IPS DF 6.9 (cell line): ENCODE results near the gene OR2D3.
A peak's percentile ranks its signal among the peaks of the same experiment; 100 is the strongest.
"Not testable (repeated sequence)": the region's sequence is repeated elsewhere in the genome, so short reads cannot be mapped to it uniquely, and the experiment has no call there.

Experiments
- DNase-seq: peaks from one replicate; pipeline ENCODE4 v3.0.0-alpha.2; 2013; ENCODE audit warnings: low read depth, low spot score
- H3K27ac ChIP-seq: one replicate; pipeline ENCODE4 v1.5.1; 2013; ENCODE audit warnings: low read length, control low read depth
- H3K27me3 ChIP-seq: 2 replicates; pipeline ENCODE4 v1.6.1; 2013; ENCODE audit warnings: mild to moderate bottlenecking, low read length; ENCODE audit not compliant: control insufficient read depth, insufficient read depth
- H3K36me3 ChIP-seq: 2 replicates; pipeline ENCODE4 v1.6.1; 2013; ENCODE audit warnings: low read length; ENCODE audit not compliant: control insufficient read depth, insufficient read depth
- H3K4me1 ChIP-seq: 2 replicates; pipeline ENCODE4 v1.6.1; 2013; ENCODE audit warnings: low read length; ENCODE audit not compliant: control insufficient read depth, insufficient read depth
- H3K4me3 ChIP-seq: 2 replicates; pipeline ENCODE4 v1.5.1; 2013; ENCODE audit warnings: mild to moderate bottlenecking, low read length
- H3K9me3 ChIP-seq: 2 replicates; pipeline ENCODE4 v1.6.1; 2013; ENCODE audit warnings: low read length, inconsistent platforms; ENCODE audit not compliant: control insufficient read depth, insufficient read depth
- WGBS: extraction: QIAGEN DNeasy Blood & Tissue Kit; methylation state at CpG from one replicate; pipeline ENCODE4 v1.1.7; 2013; ENCODE audit warnings: mixed read lengths, missing lambda C conversion rate; ENCODE audit not compliant: insufficient read length, insufficient coverage; 5-methylcytosine and 5-hydroxymethylcytosine counted together

OR2D3 gene

GRCh38 chr11:6920702-6921101 lies at the start of gene OR2D3:
Gene OR2D3 (plus strand): TSS chr11:6921002. CDS start chr11:6921002, 0 bp downstream.
- H3K27me3 ChIP-seq: no peaks in the 10 kb centered on the region
- no peak within 1 kb of the TSS for H3K27ac ChIP-seq
- no peak within 1 kb of the TSS for H3K4me3 ChIP-seq
- H3K4me1 ChIP-seq: no peaks in the 10 kb centered on the region
- H3K9me3 ChIP-seq: no peaks in the 10 kb centered on the region
- no CpG with 5 or more reads among the region's 1 CpG for WGBS
- H3K36me3 ChIP-seq: no peaks in the 10 kb centered on the region
- no peak for DNase-seq

- no CpG with 5 or more reads among the region's 1 CpG for WGBS
Measured at GRCh38 chr11:6871278-6871677, 49.5 kb upstream of the OR2D3 start.

GRCh38 chr11:6875761-6876160 lies 45.0 kb upstream of the OR2D3 start:
- Histone ChIP-seq H3K4me3 (no peak overlapping the region), H3K36me3 (no peaks in the 10 kb centered on the region), H3K4me1 (no peaks in the 10 kb centered on the region), H3K9me3 (no peaks in the 10 kb centered on the region; the same call in 1 of the 2 replicates), H3K27ac (no peak overlapping the region), H3K27me3 (no peaks in the 10 kb centered on the region)
- DNase-seq: no peak
- no CpG with 5 or more reads among the region's 2 CpGs for WGBS

More at GRCh38 chr11:6871278-6871677, 49.5 kb upstream of the OR2D3 start:
- DNase-seq: no peak
- H3K4me3 ChIP-seq: no peak overlapping the region
- no peaks in the 10 kb centered on the region for H3K4me1 ChIP-seq
- H3K27ac ChIP-seq: no peak overlapping the region
- H3K27me3 ChIP-seq: no peaks in the 10 kb centered on the region
- no peaks in the 10 kb centered on the region; the same call in 1 of the 2 replicates for H3K9me3 ChIP-seq
- H3K36me3 ChIP-seq: no peaks in the 10 kb centered on the region

GRCh38 chr11:6876325-6876724 lies 44.5 kb upstream of the OR2D3 start, which contains the start of gene OR10A4:
Gene OR10A4 (plus strand): TSS chr11:6876625. CDS start chr11:6876648, 23 bp downstream.
- Histone ChIP-seq H3K27me3 (no peaks in the 10 kb centered on the region), H3K4me1 (no peaks in the 10 kb centered on the region), H3K9me3 (no peaks in the 10 kb centered on the region; the same call in 1 of the 2 replicates), H3K36me3 (no peaks in the 10 kb centered on the region), H3K4me3 (no peak within 1 kb of the TSS), H3K27ac (no peak within 1 kb of the TSS)
- WGBS: no CpG with 5 or more reads among the region's 1 CpG
- DNase-seq: no peak

- no peak for DNase-seq
- no peaks in the 10 kb centered on the region for H3K4me1 ChIP-seq
- H3K36me3 ChIP-seq: no peaks in the 10 kb centered on the region
- no peaks in the 10 kb centered on the region; the same call in 1 of the 2 replicates for H3K9me3 ChIP-seq
- H3K4me3 ChIP-seq: no peak overlapping the region
- no peak overlapping the region for H3K27ac ChIP-seq
- WGBS: no CpG with 5 or more reads among the region's 3 CpGs
- no peaks in the 10 kb centered on the region for H3K27me3 ChIP-seq
Measured at GRCh38 chr11:6876914-6877313, 43.9 kb upstream of the OR2D3 start.

GRCh38 chr11:6882751-6883150 lies 38.1 kb upstream of the OR2D3 start:
- Histone ChIP-seq H3K36me3 (no peaks in the 10 kb centered on the region), H3K9me3 (no peaks in the 10 kb centered on the region), H3K4me3 (no peak overlapping the region), H3K27me3 (no peaks in the 10 kb centered on the region), H3K4me1 (no peaks in the 10 kb centered on the region), H3K27ac (no peak overlapping the region)
- DNase-seq: no peak

- H3K27me3 ChIP-seq, H3K9me3 ChIP-seq, DNase-seq, H3K4me3 ChIP-seq, H3K36me3 ChIP-seq, H3K4me1 ChIP-seq, H3K27ac ChIP-seq: not testable (repeated sequence)
- no CpG with 5 or more reads among the region's 5 CpGs for WGBS
Measured at GRCh38 chr11:6887711-6888110, 33.1 kb upstream of the OR2D3 start.

- H3K36me3 ChIP-seq: no peaks in the 10 kb centered on the region
- WGBS: no CpG with 5 or more reads among the region's 4 CpGs
- H3K27ac ChIP-seq: no peak overlapping the region
- no peak overlapping the region for H3K4me3 ChIP-seq
- no peaks in the 10 kb centered on the region for H3K4me1 ChIP-seq
- no peaks in the 10 kb centered on the region for H3K9me3 ChIP-seq
- H3K27me3 ChIP-seq: no peaks in the 10 kb centered on the region
- no peak for DNase-seq
Measured at GRCh38 chr11:6888830-6889229, 32.0 kb upstream of the OR2D3 start.

GRCh38 chr11:6889835-6890234 lies 31.0 kb upstream of the OR2D3 start:
- Histone ChIP-seq H3K27ac (no peak overlapping the region), H3K4me1 (no peaks in the 10 kb centered on the region), H3K4me3 (no peak overlapping the region), H3K36me3 (no peaks in the 10 kb centered on the region), H3K27me3 (no peaks in the 10 kb centered on the region), H3K9me3 (no peaks in the 10 kb centered on the region)
- WGBS: no CpG with 5 or more reads among the region's 1 CpG
- no peak for DNase-seq

GRCh38 chr11:6892400-6892799 lies 28.4 kb upstream of the OR2D3 start, which contains the start of gene OR2D2:
Gene OR2D2 (minus strand): TSS chr11:6892500. CDS start chr11:6892500, 0 bp downstream.
- Histone ChIP-seq H3K4me1 (no peaks in the 10 kb centered on the region), H3K27ac (no peak within 1 kb of the TSS), H3K27me3 (no peaks in the 10 kb centered on the region), H3K9me3 (no peaks in the 10 kb centered on the region), H3K4me3 (no peak within 1 kb of the TSS), H3K36me3 (no peaks in the 10 kb centered on the region)
- WGBS: no CpG with 5 or more reads among the region's 2 CpGs
- no peak for DNase-seq

- no peak overlapping the region for H3K4me3 ChIP-seq
Measured at GRCh38 chr11:6894097-6894496, 26.7 kb upstream of the OR2D3 start.

More at GRCh38 chr11:6894097-6894496, 26.7 kb upstream of the OR2D3 start:
- H3K4me1 ChIP-seq: no peaks in the 10 kb centered on the region
- no peak overlapping the region for H3K27ac ChIP-seq
- H3K36me3 ChIP-seq: no peaks in the 10 kb centered on the region
- no peaks in the 10 kb centered on the region for H3K27me3 ChIP-seq
- H3K9me3 ChIP-seq: no peaks in the 10 kb centered on the region
- peak; percentile 1 for DNase-seq
